GM12878 (cell line): ENCODE data around the gene ACACB.

ENCODE experiments used
- EZH2 ChIP-seq: IDR thresholded peaks from 2 replicates; pipeline ENCODE4 v1.6.1; 2012; ENCODE audit warnings: low read depth, mild to moderate bottlenecking, control low read depth, inconsistent platforms, low read length, borderline replicate concordance; ENCODE audit not compliant: control insufficient read depth
- FOS ChIP-seq: IDR thresholded peaks from 3 replicates; pipeline ENCODE4 v1.6.1; 2011; ENCODE audit warnings: borderline replicate concordance; ENCODE audit not compliant: insufficient read length; ENCODE audit errors: extremely low read depth
- GATAD2B ChIP-seq: fragments of 450-650 bp; conservative IDR thresholded peaks from 2 replicates; pipeline ENCODE4 v1.6.1; 2017; ENCODE audit warnings: low read depth, mild to moderate bottlenecking, moderate library complexity
- POLR2A ChIP-seq: IDR thresholded peaks from 2 replicates; pipeline ENCODE4 v1.6.1; 2011; ENCODE audit warnings: low read depth, mild to moderate bottlenecking, low read length
- POLR2AphosphoS5 ChIP-seq: IDR thresholded peaks from 2 replicates; pipeline ENCODE4 v1.6.1; 2011; ENCODE audit warnings: mild to moderate bottlenecking, low read length, inconsistent platforms
- SP1 ChIP-seq: IDR thresholded peaks from one replicate; pipeline ENCODE4 v1.6.1; 2011; ENCODE audit warnings: low read depth, low read length
- SPI1 ChIP-seq: IDR thresholded peaks from 2 replicates; pipeline ENCODE4 v1.6.1; 2011; ENCODE audit warnings: low read depth, mild to moderate bottlenecking, low read length, moderate library complexity, borderline replicate concordance; ENCODE audit not compliant: insufficient read depth
- TARDBP ChIP-seq: IDR thresholded peaks from 2 replicates; pipeline ENCODE4 v1.6.1; 2016; ENCODE audit warnings: borderline replicate concordance
- TCF7 ChIP-seq: IDR thresholded peaks from 2 replicates; pipeline ENCODE4 v1.6.1; 2014; ENCODE audit warnings: antibody characterized with exemption, borderline replicate concordance
- ZNF24 ChIP-seq: fragments of 450-650 bp; IDR thresholded peaks from 2 replicates; pipeline ENCODE4 v1.6.1; 2017; ENCODE audit warnings: antibody characterized with exemption, mild to moderate bottlenecking
- TF ChIP-seq, protein P1 (sequence below), 3 experiments: IDR thresholded peaks in 2 of 3; conservative IDR thresholded peaks in 1 of 3; 2 replicates each; pipeline ENCODE4 v1.5.1; 2011; ENCODE audit warnings: low read depth in 3 of 3, low read length in 3 of 3, mild to moderate bottlenecking in 3 of 3, control low read depth in 2 of 3, moderate library complexity in 2 of 3, inconsistent platforms in 1 of 3, mixed read lengths in 1 of 3; ENCODE audit not compliant: control insufficient read depth in 2 of 3, insufficient read depth in 1 of 3; ENCODE audit errors: extremely low read depth in 1 of 3
- TF ChIP-seq, protein P2 (sequence below): fragments of 450-650 bp; IDR thresholded peaks from 2 replicates; pipeline ENCODE4 v1.6.1; 2017; ENCODE audit warnings: mild to moderate bottlenecking, moderate library complexity
- TF ChIP-seq, protein P3 (sequence below): fragments of 450-650 bp; IDR thresholded peaks from 2 replicates; pipeline ENCODE4 v1.6.1; 2017; ENCODE audit warnings: mild to moderate bottlenecking, low read depth, inconsistent platforms; ENCODE audit not compliant: poor library complexity, severe bottlenecking

DNA sequence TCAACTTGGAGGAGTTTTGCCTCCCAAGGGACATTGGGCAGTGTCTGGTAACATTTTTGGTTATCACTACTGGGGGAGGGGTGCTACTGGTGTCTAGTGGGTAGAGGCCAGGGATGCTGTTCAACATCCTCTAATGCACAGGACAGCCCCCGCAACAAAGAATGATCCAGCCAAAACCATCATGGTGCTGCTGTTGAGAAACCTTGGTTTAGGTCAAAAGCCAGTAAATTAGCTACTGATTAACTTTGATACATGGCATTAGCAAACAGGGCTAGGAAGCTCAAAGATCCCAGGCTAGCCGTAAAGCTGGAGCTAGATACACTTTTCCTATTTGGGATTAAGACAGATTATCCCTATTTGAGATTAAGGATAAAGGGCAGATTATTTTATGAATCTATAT is 32.0 kb upstream of the ACACB start:
- TF ChIP-seq SPI1 = no peak
- TF ChIP-seq, protein P1, sequence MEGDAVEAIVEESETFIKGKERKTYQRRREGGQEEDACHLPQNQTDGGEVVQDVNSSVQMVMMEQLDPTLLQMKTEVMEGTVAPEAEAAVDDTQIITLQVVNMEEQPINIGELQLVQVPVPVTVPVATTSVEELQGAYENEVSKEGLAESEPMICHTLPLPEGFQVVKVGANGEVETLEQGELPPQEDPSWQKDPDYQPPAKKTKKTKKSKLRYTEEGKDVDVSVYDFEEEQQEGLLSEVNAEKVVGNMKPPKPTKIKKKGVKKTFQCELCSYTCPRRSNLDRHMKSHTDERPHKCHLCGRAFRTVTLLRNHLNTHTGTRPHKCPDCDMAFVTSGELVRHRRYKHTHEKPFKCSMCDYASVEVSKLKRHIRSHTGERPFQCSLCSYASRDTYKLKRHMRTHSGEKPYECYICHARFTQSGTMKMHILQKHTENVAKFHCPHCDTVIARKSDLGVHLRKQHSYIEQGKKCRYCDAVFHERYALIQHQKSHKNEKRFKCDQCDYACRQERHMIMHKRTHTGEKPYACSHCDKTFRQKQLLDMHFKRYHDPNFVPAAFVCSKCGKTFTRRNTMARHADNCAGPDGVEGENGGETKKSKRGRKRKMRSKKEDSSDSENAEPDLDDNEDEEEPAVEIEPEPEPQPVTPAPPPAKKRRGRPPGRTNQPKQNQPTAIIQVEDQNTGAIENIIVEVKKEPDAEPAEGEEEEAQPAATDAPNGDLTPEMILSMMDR (IDR thresholded peaks at IDR 0.05 in 2 of 3, conservative IDR thresholded peaks at IDR 0.05 in 1 of 3; ENCODE audit: control insufficient read depth in 2 of 3, extremely low read depth in 1 of 3, insufficient read depth in 1 of 3, low read depth in 3 of 3, low read length in 3 of 3) = no peak
- TF ChIP-seq TCF7 = no peak
- TF ChIP-seq EZH2 = no peak
- no peak for TF ChIP-seq SP1
- TF ChIP-seq, protein P2, sequence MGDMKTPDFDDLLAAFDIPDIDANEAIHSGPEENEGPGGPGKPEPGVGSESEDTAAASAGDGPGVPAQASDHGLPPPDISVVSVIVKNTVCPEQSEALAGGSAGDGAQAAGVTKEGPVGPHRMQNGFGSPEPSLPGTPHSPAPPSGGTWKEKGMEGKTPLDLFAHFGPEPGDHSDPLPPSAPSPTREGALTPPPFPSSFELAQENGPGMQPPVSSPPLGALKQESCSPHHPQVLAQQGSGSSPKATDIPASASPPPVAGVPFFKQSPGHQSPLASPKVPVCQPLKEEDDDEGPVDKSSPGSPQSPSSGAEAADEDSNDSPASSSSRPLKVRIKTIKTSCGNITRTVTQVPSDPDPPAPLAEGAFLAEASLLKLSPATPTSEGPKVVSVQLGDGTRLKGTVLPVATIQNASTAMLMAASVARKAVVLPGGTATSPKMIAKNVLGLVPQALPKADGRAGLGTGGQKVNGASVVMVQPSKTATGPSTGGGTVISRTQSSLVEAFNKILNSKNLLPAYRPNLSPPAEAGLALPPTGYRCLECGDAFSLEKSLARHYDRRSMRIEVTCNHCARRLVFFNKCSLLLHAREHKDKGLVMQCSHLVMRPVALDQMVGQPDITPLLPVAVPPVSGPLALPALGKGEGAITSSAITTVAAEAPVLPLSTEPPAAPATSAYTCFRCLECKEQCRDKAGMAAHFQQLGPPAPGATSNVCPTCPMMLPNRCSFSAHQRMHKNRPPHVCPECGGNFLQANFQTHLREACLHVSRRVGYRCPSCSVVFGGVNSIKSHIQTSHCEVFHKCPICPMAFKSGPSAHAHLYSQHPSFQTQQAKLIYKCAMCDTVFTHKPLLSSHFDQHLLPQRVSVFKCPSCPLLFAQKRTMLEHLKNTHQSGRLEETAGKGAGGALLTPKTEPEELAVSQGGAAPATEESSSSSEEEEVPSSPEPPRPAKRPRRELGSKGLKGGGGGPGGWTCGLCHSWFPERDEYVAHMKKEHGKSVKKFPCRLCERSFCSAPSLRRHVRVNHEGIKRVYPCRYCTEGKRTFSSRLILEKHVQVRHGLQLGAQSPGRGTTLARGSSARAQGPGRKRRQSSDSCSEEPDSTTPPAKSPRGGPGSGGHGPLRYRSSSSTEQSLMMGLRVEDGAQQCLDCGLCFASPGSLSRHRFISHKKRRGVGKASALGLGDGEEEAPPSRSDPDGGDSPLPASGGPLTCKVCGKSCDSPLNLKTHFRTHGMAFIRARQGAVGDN = no peak
- TF ChIP-seq POLR2A = no peak
- TF ChIP-seq ZNF24 = no peak
- TF ChIP-seq POLR2AphosphoS5 = no peak
- no peak for TF ChIP-seq TARDBP
- TF ChIP-seq, protein P3, sequence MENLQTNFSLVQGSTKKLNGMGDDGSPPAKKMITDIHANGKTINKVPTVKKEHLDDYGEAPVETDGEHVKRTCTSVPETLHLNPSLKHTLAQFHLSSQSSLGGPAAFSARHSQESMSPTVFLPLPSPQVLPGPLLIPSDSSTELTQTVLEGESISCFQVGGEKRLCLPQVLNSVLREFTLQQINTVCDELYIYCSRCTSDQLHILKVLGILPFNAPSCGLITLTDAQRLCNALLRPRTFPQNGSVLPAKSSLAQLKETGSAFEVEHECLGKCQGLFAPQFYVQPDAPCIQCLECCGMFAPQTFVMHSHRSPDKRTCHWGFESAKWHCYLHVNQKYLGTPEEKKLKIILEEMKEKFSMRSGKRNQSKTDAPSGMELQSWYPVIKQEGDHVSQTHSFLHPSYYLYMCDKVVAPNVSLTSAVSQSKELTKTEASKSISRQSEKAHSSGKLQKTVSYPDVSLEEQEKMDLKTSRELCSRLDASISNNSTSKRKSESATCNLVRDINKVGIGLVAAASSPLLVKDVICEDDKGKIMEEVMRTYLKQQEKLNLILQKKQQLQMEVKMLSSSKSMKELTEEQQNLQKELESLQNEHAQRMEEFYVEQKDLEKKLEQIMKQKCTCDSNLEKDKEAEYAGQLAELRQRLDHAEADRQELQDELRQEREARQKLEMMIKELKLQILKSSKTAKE = no peak
- no peak for TF ChIP-seq FOS
- TF ChIP-seq GATAD2B = no peak
